Ovary (tissue), 9 donors: Measurements from ENCODE around the gene ZNF217. TPM values are rescaled to one million over a fixed set of nuclear protein-coding genes. Genes with fewer than 3 reads are reported as not detected.
"Not testable (repeated sequence)": the region's sequence is repeated elsewhere in the genome, so short reads cannot be mapped to it uniquely, and the experiment has no call there.

ENCODE experiments used
- DNase-seq, 5 donors: peaks; one replicate each; pipeline ENCODE4 v3.0.0-alpha.2; 2019 to 2020
- H3K27ac ChIP-seq, 2 donors: fragments of 200-600 bp; one replicate each; pipeline versions ENCODE4 v1.5.1 to v1.8.0; 2019 to 2022
- H3K27me3 ChIP-seq: fragments of 200-600 bp; one replicate; pipeline ENCODE4 v1.8.0; 2022
- H3K36me3 ChIP-seq: fragments of 200-600 bp; sonication (generic); one replicate; pipeline ENCODE4 v1.5.1; 2019
- H3K4me1 ChIP-seq: one replicate; pipeline ENCODE4 v1.8.1; 2013; ENCODE audit warnings: mild to moderate bottlenecking, moderate library complexity; ENCODE audit not compliant: insufficient read depth
- H3K4me3 ChIP-seq: fragments of 200-600 bp; sonication (generic); one replicate; pipeline ENCODE4 v1.5.1; 2017
- H3K9me3 ChIP-seq, 2 donors: fragments of 200-600 bp in 1 of 2; sonication (generic) in 1 of 2; one replicate each; pipeline versions ENCODE4 v1.5.1 to v1.8.1; 2013 to 2019; ENCODE audit warnings: mild to moderate bottlenecking in 1 of 2, moderate library complexity in 1 of 2
- EP300 ChIP-seq: sonication (generic); formaldehyde crosslinking; IDR thresholded peaks from one replicate; pipeline ENCODE4 v1.6.1; 2017; ENCODE audit warnings: antibody characterized with exemption
- POLR2A ChIP-seq: fragments of 450-650 bp; IDR thresholded peaks from one replicate; pipeline ENCODE4 v1.6.1; 2017; ENCODE audit warnings: antibody characterized with exemption, mild to moderate bottlenecking, moderate library complexity
- WGBS, 3 donors: extraction: QIAGEN DNeasy Blood & Tissue Kit in 1 of 3; methylation state at CpG; one replicate each; pipeline versions ENCODE4 v1.1.5 to v1.1.7; 2013 to 2017; 5-methylcytosine and 5-hydroxymethylcytosine counted together
- intact Hi-C, 4 donors: fragments of 100-400 bp; cut with DNase I; formaldehyde crosslinking; loops; one replicate each; pipeline versions ENCODE4 v1.11.0 to v1.15.1; 2022 to 2023
- polyA plus RNA-seq, 2 donors: library from polyadenylated mRNA; stranded (reverse); fragments of 200-250 nt in 1 of 2; fragments of 350-450 nt in 1 of 2; fragmentation: Illumina TruSeq in 1 of 2; extraction: RNeasy Lipid Tissue Mini Kit (QIAGEN cat#74804) in 1 of 2; gene quantifications; one replicate each; pipeline ENCODE4 v1.2.3, GENCODE V29; 2013 to 2014
- total RNA-seq, 7 donors: library from RNA; depleted of rRNA in 2 of 7; stranded (reverse); fragments of >200 nt in 2 of 7; fragmentation: NEBNext Ultra II Directional in 3 of 7; extraction: Animal tissue kit (Norgen Biotek cat#: 25700) in 3 of 7; gene quantifications; one replicate each; pipeline versions ENCODE4 v1.1.0 to v1.2.4, GENCODE V29; 2016 to 2023
- TF ChIP-seq, protein P1 (sequence below), 3 donors: fragments of 450-650 bp in 2 of 3; fragments of 200-600 bp in 1 of 3; IDR thresholded peaks; one replicate each; pipeline versions ENCODE4 v1.5.1 to v1.8.0; 2016 to 2022; ENCODE audit warnings: antibody characterized with exemption in 3 of 3, mild to moderate bottlenecking in 1 of 3
- donor health status: DM: no; HTN: no; CAD: no; lungs with moderate emphysema.
- donor health status: DM: no; HTN: no; CAD: no.
- donor health status: Bipolar disorder and iron deficiency.
- donor health status: DM: yes; HTN: yes; CAD: no.
- donor health status: DM: no; HTN: no; CAD: no.
- donor health status: DM: yes; HTN: yes; CAD: no.

ZNF217 gene
- total and polyA plus RNA-seq, 9 donors: 13.1 to 69.7 (median 20.8) TPM

DNA sequence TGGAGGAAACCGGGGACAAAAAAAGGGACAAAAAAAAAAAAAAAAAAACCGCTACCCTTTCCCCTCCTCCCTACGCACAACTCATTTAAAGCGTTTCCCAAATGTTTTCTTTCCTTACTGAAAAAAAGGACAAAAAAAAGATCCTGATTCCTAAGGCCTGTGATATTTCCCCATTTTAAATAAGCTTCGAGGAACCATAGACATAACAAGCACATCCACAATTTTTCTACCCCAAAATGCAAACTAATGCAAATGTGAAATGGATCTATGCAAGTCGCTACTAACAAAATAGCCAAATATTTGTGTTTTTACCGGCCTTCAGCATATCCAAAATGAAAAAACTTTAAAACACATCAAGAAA lies 1.4 kb upstream of the ZNF217 start:
- Histone ChIP-seq H3K27me3 (no peaks in the 10 kb centered on the region), H3K9me3 (no peaks in the 10 kb centered on the region), H3K4me1 (peaks cover 4% of the 10 kb centered on the region), H3K27ac (peak overlapping the region; percentile 71 to 97), H3K36me3 (no peaks in the 10 kb centered on the region), H3K4me3 (peak overlapping the region; percentile 62)
- 5 to 13% (median 6%) methylated on average over 7 of the region's 7 CpGs for WGBS, 3 donors
- intact Hi-C loops: no loop called here
- TF ChIP-seq POLR2A (no peak), EP300 (no peak)
- TF ChIP-seq, protein P1, sequence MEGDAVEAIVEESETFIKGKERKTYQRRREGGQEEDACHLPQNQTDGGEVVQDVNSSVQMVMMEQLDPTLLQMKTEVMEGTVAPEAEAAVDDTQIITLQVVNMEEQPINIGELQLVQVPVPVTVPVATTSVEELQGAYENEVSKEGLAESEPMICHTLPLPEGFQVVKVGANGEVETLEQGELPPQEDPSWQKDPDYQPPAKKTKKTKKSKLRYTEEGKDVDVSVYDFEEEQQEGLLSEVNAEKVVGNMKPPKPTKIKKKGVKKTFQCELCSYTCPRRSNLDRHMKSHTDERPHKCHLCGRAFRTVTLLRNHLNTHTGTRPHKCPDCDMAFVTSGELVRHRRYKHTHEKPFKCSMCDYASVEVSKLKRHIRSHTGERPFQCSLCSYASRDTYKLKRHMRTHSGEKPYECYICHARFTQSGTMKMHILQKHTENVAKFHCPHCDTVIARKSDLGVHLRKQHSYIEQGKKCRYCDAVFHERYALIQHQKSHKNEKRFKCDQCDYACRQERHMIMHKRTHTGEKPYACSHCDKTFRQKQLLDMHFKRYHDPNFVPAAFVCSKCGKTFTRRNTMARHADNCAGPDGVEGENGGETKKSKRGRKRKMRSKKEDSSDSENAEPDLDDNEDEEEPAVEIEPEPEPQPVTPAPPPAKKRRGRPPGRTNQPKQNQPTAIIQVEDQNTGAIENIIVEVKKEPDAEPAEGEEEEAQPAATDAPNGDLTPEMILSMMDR (IDR thresholded peaks at IDR 0.05): no peak
- no peak for DNase-seq

DNA sequence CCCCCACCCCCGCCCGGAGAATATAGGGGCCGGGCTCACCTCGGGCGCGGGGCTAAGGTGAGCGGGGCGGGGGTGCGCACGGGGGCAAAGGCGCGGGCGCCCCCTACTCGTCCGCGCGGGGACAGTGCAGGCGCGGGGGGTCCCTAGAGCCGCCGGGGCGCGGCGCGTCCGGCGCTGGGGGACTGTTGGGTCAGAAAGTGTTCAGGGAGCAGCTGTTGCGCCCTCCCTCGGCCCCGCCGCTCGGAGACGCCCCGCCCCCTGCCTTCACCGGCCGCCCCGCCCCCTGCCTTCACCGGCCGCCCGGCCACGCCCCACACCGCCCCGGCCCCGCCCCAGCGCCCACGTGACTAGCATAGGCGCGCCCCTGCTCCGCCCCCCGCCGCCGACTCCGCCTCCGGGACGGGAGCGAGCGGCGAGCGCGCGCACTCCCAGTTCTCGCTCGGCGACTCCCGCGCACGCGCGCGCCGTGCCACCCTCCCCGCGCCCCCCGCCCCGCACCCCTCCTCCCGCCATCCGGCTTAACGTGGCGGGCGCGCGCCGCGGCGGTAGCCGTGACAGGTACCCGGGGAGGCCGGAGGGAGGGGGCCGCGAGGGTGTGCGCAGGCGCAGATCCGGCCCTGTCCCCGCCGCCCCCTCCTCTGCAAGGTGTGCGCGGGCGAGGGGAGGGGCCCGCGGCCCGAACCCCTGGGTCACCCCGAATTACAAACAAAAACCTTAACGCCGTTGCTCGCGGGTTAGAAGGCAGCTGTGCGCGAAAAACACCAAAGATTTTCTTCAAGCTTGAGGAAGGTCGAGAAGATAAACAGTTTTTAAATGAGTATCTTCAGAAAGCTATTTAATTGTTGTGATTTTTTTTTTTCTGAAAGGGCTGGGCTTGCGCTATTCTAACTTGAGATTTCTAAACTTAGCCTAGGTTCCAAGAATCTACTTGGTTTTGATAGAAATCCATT lies 704 bp upstream of the ZNF217 start:
- intact Hi-C loops: no loop called here
- peak; percentile 97 to 99 (median 99) for DNase-seq
- no peaks in the 10 kb centered on the region for H3K9me3 ChIP-seq
- H3K4me1 ChIP-seq: peaks cover 2% of the 10 kb centered on the region
- H3K27me3 ChIP-seq: no peaks in the 10 kb centered on the region
- peak overlapping the region; percentile 95 to 97 for H3K27ac ChIP-seq
- peak overlapping the region; percentile 85 for H3K4me3 ChIP-seq
- TF ChIP-seq POLR2A (peak; percentile 73), EP300 (no peak)
- TF ChIP-seq, protein P1 (IDR thresholded peaks at IDR 0.05): peak in 1 of 3 donors; percentile 18
- 0 to 2% (median 0%) methylated on average over 16 to 110 of the region's 110 CpGs for WGBS, 3 donors
- H3K36me3 ChIP-seq: no peaks in the 10 kb centered on the region

DNA sequence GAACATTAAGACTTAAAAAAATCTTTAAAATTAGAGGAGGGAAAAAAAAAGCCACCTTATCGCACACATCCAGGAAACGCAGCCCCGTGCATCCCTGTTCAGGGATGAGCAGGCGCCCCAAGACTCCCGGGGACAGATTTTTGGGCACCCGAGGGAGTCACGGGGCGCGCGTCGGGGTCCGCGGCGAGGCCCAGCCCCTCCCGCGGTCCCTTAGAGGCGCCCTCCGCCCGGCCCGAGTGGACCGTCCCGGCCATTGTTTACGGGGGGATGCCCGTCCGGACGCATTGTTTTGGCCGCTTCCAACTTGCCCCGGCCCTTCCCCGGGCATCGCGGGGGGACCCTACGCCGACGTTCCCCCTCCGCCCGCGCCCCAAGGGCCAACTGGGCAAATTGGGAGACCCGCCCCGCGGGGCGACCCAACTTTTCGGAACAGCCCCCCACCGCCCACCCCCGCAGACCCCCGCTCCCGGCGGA lies 610 bp downstream of the ZNF217 start:
- peak; percentile 53 to 74 (median 72) for DNase-seq
- no peaks in the 10 kb centered on the region for H3K27me3 ChIP-seq
- intact Hi-C loops: loop anchor here in 1 of 4 donors (2.0 kb wide), 1 partner anchor 30 kb away; no protein-coding TSS in a partner anchor
- peaks cover 2% of the 10 kb centered on the region for H3K4me1 ChIP-seq
- 0 to 1% (median 0%) methylated on average over 42 to 47 of the region's 47 CpGs for WGBS, 3 donors
- H3K4me3 ChIP-seq: peak overlapping the region; percentile 85
- no peaks in the 10 kb centered on the region for H3K9me3 ChIP-seq
- peak overlapping the region; percentile 95 to 97 for H3K27ac ChIP-seq
- H3K36me3 ChIP-seq: no peaks in the 10 kb centered on the region
- TF ChIP-seq POLR2A: no peak
- no peak for TF ChIP-seq EP300
- TF ChIP-seq, protein P1 (IDR thresholded peaks at IDR 0.05): no peak

DNA sequence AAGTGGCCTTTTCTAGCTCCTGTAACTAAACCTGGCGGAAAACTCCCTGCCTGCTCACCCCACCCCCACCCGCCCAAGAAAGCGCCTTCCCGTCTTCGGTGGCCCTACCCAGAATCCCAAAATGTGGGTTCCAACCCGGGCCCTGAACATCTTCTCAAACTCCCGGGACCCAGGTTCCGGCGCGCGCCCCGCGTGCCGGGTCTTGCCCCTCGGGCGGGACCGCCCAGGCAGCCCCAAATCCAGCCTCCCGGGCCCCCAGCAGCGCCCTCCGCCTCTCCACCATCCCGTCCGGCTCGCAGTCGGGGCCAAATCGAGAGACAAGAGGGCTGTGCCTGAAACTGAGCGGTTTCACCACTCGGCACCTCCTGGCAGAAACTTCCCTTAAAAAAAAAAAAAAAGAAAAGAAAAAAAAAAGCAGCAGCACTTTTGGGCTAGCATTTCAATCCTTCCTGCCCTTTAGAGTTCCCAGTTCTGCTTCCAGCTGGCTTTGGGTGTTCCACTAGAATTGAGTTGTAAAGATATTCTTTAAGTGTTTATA lies 1.1 kb downstream of the ZNF217 start:
- not testable (repeated sequence) for H3K27me3 ChIP-seq
- 0 to 3% (median 1%) methylated on average over 27 of the region's 27 CpGs for WGBS, 3 donors
- peak; percentile 76 to 85 (median 83) for DNase-seq

DNA sequence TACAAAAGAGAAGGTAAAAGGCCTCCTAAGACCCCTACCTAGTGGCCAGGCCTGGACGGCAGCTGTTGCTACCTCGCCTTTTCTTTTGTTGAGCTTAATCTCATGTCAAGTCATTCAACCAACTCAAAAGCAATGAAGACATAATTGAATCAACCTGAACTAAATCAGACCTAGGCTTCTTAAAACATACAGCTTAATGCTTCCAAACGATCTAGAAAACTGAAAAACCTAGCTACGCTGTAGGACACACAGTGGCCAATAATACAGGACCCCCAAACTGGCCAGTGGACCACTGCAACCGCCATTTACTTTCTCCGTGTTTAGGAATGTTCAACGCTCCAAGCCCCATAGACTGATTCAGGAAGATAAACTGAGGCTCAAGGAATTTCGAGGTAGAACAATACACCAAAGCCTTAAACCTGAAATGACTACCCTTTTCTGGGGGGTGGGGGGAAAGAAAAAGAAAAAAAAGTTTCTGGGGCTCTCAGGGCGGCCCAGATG lies 1.6 kb downstream of the ZNF217 start:
- intact Hi-C loops: loop anchor here in 1 of 4 donors (2.0 kb wide), 1 partner anchor 31 kb away; no protein-coding TSS in a partner anchor
- H3K9me3 ChIP-seq, H3K36me3 ChIP-seq, H3K27me3 ChIP-seq, H3K4me1 ChIP-seq: not testable (repeated sequence)
- Histone ChIP-seq H3K4me3 (peak overlapping the region; percentile 85), H3K27ac (peak overlapping the region; percentile 95 to 97)
- DNase-seq: peak in 1 of 5 donors; percentile 16
- WGBS, 3 donors: 10 to 17% (median 14%) methylated on average over 9 of the region's 9 CpGs

More for the DNA sequence above, 1.1 kb downstream of the ZNF217 start:
- H3K4me1 ChIP-seq, H3K36me3 ChIP-seq, H3K9me3 ChIP-seq: not testable (repeated sequence)
- H3K27ac ChIP-seq: peak overlapping the region; percentile 95 to 97
- peak overlapping the region; percentile 85 for H3K4me3 ChIP-seq
- intact Hi-C loops: loop anchor here in 1 of 4 donors (2.0 kb wide), 1 partner anchor 30 kb away; no protein-coding TSS in a partner anchor
- peak; percentile 58 for TF ChIP-seq POLR2A

DNA sequence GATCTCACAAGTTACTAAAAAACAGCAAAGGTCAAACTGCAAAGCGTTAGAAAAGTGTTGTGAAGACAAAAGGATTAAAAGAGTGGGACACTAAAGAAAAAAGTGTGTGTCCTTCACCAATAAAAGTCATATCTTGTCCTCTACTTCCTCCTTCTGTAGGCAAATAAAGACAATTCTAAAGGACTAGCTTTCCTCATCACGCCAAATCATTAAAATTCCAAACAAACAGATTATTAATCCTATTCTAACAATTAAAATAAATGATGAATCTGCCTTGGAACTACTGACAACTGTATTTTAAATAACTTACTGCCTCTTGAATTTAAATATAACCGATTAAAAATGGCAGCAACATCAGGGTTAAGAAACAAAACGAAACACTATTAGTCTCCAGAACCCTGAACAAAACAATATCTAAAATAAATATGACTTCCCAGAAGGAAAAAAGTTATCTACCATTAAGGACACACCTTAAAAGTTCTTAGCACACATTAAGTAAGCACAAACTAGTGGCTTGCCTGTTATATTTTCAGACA lies 2.4 kb downstream of the ZNF217 start:
- DNase-seq, H3K4me3 ChIP-seq, H3K36me3 ChIP-seq, H3K4me1 ChIP-seq, intact Hi-C loops, H3K9me3 ChIP-seq, H3K27me3 ChIP-seq: not testable (repeated sequence)
- peak overlapping the region in 1 of 2 donors; percentile 97 for H3K27ac ChIP-seq
- 10 to 17% (median 10%) methylated on average over 4 of the region's 4 CpGs for WGBS, 3 donors

DNA sequence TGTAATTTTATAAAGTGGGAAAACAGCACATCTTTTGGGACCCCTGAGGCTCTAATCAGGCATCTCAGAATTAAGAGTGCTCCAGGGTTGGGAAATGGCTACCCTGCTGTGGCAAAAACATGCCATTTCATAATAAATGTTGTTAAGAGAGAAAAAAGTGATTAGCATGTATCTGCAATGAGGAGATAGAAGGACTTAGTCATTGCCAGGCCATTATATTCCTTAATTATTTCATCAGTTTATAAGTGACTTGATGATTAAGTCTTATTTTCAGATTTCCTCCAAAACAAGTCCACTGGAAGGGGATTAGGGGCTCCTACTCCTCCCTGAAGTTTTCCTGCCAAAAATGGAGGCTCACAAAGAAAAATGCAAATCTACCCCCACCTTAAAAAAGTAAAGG lies 3.0 kb downstream of the ZNF217 start:
- H3K36me3 ChIP-seq, intact Hi-C loops, H3K9me3 ChIP-seq, H3K4me3 ChIP-seq, H3K27me3 ChIP-seq, H3K4me1 ChIP-seq, DNase-seq: not testable (repeated sequence)
- peak overlapping the region in 1 of 2 donors; percentile 97 for H3K27ac ChIP-seq

DNA sequence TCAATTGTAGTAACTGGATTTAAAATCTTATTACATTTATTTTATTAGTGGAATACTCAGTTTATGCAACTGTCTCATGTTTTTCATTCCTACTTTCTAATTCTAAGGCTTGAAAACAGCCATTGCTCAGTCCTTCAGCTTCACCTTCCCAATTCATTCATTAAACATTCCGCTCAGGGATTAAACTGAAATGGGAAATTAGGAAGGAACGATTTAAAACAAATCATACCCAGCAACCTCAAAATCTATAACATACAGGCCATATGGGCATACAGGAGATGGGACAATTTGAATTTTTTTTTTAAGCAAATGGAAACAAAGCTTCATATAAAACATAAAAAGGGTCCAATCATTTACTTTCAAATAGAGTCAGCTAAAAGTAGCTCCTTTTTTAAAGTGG lies 3.5 kb downstream of the ZNF217 start:
- WGBS, 3 donors: 35 to 54% (median 43%) methylated on average over 2 of the region's 2 CpGs
- intact Hi-C loops: not testable (repeated sequence)

More for the DNA sequence above, 3.5 kb downstream of the ZNF217 start:
- H3K4me3 ChIP-seq, H3K4me1 ChIP-seq, H3K9me3 ChIP-seq, DNase-seq, H3K27me3 ChIP-seq, H3K36me3 ChIP-seq: not testable (repeated sequence)
- peak overlapping the region in 1 of 2 donors; percentile 97 for H3K27ac ChIP-seq
